ENCODE data around the gene PDE1C. TPM values are rescaled to one million over a fixed set of nuclear protein-coding genes. Genes with fewer than 3 reads are reported as not detected.

PDE1C gene
- total RNA-seq, 1 experiment from 2014 or later, result not detected

DNA sequence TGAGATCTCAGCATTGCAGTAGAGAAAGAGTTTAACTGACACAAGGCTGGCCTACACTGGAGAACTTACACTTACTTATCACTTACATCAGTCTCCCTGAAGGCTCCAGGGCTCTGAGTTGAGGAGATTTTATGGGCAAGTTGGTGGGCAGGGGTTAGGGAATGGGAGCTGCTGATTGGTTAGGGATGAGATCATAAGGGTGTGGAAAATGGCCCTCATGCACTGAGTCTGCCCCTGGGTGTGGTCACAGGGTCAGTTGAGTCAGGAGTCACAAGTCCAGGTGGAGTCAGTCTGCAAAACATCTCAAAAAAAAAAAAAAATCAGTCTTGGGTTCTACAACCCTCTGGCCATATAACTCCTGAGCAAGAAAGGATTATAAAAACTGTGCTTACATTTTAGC, 322.7 kb downstream of the PDE1C start:
- peaks cover 20% of the 10 kb centered on the region for H3K27me3 ChIP-seq (replicated peaks; ENCODE audit: insufficient read depth, low read depth, low read length, poor library complexity)
- ChIA-PET POLR2A (ENCODE audit: low non-redundant PET) (no interaction called here), CTCF (no interaction called here)
- intact Hi-C loops (cut with micrococcal nuclease; ENCODE audit: unreplicated experiment), result no loop called here
- no peak overlapping the region for H3K4me3 ChIP-seq (ENCODE audit: low read depth, low read length, poor library complexity, severe bottlenecking)
- no peak overlapping the region for H3K27ac ChIP-seq (ENCODE audit: low read depth, low read length, poor library complexity, severe bottlenecking)
- H3K36me3 ChIP-seq (ENCODE audit: insufficient read depth, low read length, poor library complexity, severe bottlenecking), result no peaks in the 10 kb centered on the region
- no peak for TF ChIP-seq EZH2 (IDR thresholded peaks at IDR 0.05; ENCODE audit: borderline replicate concordance, low read depth, low read length, poor library complexity, severe bottlenecking)
- TF ChIP-seq, protein P1, sequence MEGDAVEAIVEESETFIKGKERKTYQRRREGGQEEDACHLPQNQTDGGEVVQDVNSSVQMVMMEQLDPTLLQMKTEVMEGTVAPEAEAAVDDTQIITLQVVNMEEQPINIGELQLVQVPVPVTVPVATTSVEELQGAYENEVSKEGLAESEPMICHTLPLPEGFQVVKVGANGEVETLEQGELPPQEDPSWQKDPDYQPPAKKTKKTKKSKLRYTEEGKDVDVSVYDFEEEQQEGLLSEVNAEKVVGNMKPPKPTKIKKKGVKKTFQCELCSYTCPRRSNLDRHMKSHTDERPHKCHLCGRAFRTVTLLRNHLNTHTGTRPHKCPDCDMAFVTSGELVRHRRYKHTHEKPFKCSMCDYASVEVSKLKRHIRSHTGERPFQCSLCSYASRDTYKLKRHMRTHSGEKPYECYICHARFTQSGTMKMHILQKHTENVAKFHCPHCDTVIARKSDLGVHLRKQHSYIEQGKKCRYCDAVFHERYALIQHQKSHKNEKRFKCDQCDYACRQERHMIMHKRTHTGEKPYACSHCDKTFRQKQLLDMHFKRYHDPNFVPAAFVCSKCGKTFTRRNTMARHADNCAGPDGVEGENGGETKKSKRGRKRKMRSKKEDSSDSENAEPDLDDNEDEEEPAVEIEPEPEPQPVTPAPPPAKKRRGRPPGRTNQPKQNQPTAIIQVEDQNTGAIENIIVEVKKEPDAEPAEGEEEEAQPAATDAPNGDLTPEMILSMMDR (conservative IDR thresholded peaks at IDR 0.05; ENCODE audit: low read depth, low read length), result no peak
- no peaks in the 10 kb centered on the region for H3K4me1 ChIP-seq (ENCODE audit: insufficient read depth, low read length, poor library complexity, severe bottlenecking)
- BruUV-seq (replicated peaks), result no TSS peak
- no peak for DNase-seq (ENCODE audit: low spot score)
- H3K9me3 ChIP-seq (ENCODE audit: low read depth, low read length, poor library complexity, severe bottlenecking), result no peaks in the 10 kb centered on the region

DNA sequence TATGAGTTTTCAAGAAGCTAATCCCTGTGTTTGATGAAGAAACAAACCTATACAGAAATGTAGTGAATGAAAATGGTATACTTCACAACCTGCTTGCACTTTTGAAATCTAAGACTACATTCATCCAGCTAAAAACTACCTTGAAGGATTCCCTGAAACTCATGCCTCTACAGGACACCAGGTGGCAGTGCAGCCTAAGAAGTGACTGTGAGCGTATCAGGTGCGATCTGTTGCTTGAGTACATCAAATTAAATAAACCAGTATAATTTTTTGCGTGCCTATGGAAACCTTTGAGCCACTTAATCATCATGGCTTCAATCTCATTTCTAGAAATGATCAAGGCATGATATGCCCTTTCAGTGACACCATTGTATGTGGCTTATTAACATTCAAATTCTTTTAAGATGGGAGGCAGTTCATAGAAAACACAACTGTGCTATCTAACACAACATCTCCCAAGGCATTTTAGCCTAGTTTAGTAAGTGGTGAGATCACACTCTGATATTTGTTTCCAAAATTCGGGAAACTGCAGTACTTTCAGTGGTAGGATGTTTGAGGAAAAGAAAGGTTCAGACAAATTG, 325.8 kb downstream of the PDE1C start:
- CTCF ChIA-PET, result interaction anchor here (1.0 kb wide), 1 partner anchor 460 kb away, joined by 16 read pairs; no protein-coding TSS in a partner anchor
- BruUV-seq (replicated peaks), result no TSS peak
- H3K9me3 ChIP-seq (ENCODE audit: low read depth, low read length, poor library complexity, severe bottlenecking), result no peaks in the 10 kb centered on the region
- H3K4me1 ChIP-seq (ENCODE audit: insufficient read depth, low read length, poor library complexity, severe bottlenecking), result no peaks in the 10 kb centered on the region
- intact Hi-C loops (cut with micrococcal nuclease; ENCODE audit: unreplicated experiment), result loop anchor here (1.0 to 5.0 kb wide), 2 partner anchors 460 to 603 kb away; no protein-coding TSS in a partner anchor
- no peak for TF ChIP-seq EZH2 (IDR thresholded peaks at IDR 0.05; ENCODE audit: borderline replicate concordance, low read depth, low read length, poor library complexity, severe bottlenecking)
- TF ChIP-seq, protein P1 (conservative IDR thresholded peaks at IDR 0.05; ENCODE audit: low read depth, low read length), result peak; percentile 88
- peaks cover 13% of the 10 kb centered on the region for H3K27me3 ChIP-seq (replicated peaks; ENCODE audit: insufficient read depth, low read depth, low read length, poor library complexity)
- POLR2A ChIA-PET (ENCODE audit: low non-redundant PET), result no interaction called here
- DNase-seq (ENCODE audit: low spot score), result peak; percentile 75
- H3K27ac ChIP-seq (ENCODE audit: low read depth, low read length, poor library complexity, severe bottlenecking), result no peak overlapping the region
- H3K4me3 ChIP-seq (ENCODE audit: low read depth, low read length, poor library complexity, severe bottlenecking), result no peak overlapping the region
- H3K36me3 ChIP-seq (ENCODE audit: insufficient read depth, low read length, poor library complexity, severe bottlenecking), result no peaks in the 10 kb centered on the region

DNA sequence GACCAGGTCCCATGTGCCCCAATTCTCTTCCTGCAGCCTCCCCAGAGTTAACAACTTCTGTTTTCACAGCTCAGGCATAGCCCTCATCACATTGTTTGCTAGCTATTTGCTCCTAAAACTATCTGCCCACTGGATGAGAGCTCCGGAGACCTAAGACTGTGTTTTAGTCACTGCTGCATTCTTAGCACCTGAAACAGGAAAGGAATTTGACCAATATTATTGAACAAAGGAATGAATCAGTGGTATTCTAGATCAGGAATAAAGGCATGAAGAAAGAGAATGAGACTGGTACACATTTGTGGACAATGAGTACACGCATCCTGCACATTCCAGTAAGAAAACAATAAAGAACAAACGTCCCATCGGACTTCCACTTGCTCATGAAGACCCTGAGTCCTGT, 328.4 kb downstream of the PDE1C start:
- Histone ChIP-seq H3K9me3 (ENCODE audit: low read depth, low read length, poor library complexity, severe bottlenecking) (no peaks in the 10 kb centered on the region), H3K36me3 (ENCODE audit: insufficient read depth, low read length, poor library complexity, severe bottlenecking) (no peaks in the 10 kb centered on the region), H3K4me3 (ENCODE audit: low read depth, low read length, poor library complexity, severe bottlenecking) (no peak overlapping the region), H3K4me1 (ENCODE audit: insufficient read depth, low read length, poor library complexity, severe bottlenecking) (no peaks in the 10 kb centered on the region), H3K27me3 (replicated peaks; ENCODE audit: insufficient read depth, low read depth, low read length, poor library complexity) (peaks cover 13% of the 10 kb centered on the region), H3K27ac (ENCODE audit: low read depth, low read length, poor library complexity, severe bottlenecking) (no peak overlapping the region)
- TF ChIP-seq, protein P1 (conservative IDR thresholded peaks at IDR 0.05; ENCODE audit: low read depth, low read length), result no peak
- no peak for TF ChIP-seq EZH2 (IDR thresholded peaks at IDR 0.05; ENCODE audit: borderline replicate concordance, low read depth, low read length, poor library complexity, severe bottlenecking)
- intact Hi-C loops (cut with micrococcal nuclease; ENCODE audit: unreplicated experiment), result loop anchor here (5.0 kb wide), 1 partner anchor 605 kb away; no protein-coding TSS in a partner anchor
- no peak for DNase-seq (ENCODE audit: low spot score)
- POLR2A ChIA-PET (ENCODE audit: low non-redundant PET), result no interaction called here
- CTCF ChIA-PET, result interaction anchor here (1.4 kb wide), 1 partner anchor 462 kb away, joined by 5 read pairs; no protein-coding TSS in a partner anchor
- no TSS peak for BruUV-seq (replicated peaks)

Data from A673 (cell line).